OCI-M1 (cell line): Measurements from ENCODE around the gene ADGRD1.
A peak's percentile ranks its signal among the peaks of the same experiment; 100 is the strongest.

ENCODE experiments used
- DNase-seq: peaks from one replicate; lab custom pipeline; 2025; lab: John Stamatoyannopoulos, UW

The ADGRD1 gene

DNA sequence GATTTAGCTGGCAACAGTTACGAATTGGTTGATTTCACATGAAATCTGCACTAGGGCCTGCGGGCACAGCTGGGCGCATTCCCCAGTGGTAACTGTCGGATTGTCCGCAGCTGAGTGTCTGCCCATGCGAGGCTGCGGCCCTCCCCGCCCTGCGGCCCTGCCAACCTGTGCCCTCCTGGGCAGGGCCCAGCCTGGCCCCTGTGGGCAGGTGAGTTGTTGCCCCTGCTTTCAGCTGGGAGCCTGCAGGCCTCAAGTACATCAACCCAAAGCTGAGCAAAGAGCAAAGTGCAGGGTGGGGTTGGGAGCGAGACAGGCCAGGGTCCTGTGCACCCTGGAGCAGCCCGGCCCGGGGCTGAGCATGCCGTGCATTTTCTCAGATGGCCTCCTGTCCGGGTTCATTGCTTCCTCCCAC, 89.1 kb downstream of the ADGRD1 start:
- DNase-seq: no peak

DNA sequence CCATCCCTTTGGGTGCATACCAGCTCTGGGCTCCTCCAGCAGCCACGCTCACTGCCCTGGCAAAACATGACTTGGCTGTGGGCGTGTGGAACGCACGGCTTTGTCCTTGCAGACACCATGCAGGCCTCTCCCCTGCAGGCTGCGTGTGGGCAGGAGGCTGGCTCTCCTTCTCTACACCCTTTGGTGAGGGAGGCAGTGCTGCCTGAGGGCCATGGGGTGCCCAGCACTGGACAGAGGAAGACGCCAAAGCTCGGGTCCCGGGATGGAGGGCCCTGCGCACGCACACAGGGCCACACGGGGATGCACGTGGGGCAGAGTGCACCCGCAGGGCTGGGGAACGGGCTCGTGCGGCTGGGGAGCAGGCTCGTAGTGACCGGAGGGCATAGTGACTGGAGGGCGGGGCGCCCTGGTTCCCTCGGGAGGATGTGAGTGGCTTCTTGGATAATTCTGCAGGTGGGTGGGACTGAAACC, 89.7 kb downstream of the ADGRD1 start:
- no peak for DNase-seq

GRCh38 chr12:131044136-131044535, 90.4 kb downstream of the ADGRD1 start:
- DNase-seq: no peak

DNA sequence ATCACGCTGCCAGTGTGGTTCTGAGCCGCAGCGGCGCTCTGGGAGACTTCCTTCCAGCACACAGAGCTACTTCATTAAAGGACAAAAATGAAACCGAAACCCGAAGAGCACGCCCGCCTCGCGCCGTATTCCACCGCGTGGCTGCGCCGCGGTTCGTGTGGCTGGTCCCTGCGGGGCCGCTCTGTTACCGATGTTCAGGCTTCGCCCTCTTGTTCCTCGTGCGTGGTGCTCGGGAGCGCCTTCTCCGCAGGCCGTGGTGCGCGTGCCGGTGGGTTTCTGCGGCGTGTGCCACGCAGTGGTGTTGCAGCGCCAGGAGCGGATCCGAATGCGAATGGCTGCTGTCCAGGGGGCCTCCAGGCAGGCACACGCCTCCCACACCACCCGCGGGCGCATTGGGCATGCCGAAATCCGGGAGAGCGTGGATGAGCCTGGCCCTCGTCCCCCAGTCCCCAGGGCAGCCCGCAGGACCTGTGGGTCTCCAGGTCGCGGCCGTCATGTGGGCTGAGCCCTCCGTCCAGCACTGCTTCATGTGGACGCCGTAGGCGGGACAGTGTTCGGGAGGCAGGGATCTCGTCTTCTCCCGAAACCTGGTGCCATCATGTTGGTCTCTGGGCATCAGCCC, 91.2 kb downstream of the ADGRD1 start:
- DNase-seq: no peak

- no peak for DNase-seq
These were observed 92.2 kb downstream of the ADGRD1 start for GRCh38 chr12:131045705-131046460.

DNA sequence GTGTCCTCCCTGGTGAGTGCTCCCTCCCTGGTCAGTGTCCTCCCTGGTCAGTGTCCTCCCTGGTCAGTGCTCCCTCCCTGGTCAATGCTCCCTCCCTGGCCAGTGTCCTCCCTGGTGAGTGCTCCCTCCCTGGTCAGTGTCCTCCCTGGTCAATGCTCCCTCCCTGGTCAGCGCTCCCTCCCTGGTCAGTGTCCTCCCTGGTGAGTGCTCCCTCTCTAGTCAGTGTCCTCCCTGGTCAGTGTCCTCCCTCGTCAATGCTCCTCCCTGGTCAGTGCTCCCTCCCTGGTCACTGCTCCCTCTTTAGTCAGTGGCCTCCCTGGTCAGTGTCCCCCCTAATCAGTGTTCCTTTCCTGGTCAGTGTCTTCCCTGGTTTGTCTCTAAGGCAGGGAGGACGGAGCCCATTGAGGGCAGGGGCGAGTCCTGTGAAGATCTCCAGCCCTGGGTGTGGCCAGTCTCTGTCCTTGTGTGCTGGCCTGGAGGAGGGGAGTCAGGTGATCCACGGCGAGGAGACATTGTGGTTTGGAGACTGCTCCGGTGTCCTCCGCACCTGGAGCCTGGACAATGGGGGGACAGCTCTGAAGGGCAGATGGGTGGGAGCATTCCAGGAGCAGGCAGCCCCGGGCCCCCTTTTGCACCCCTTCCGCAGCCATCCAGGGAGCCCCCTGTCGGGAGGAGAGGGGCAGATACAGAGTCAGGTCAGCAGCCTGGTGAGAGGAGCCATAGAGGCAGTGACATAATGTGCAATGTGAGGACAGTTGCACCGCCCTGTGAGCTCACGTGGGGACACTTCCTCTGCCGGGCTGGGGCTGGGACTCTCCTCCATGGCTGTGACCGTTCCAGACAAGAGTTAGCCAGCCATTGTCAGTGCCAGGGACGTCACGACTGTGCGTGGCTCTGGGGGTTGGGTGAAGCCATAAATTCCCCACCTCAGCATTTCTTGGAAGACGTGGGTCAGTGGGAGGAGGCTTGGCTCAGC, 93.4 kb downstream of the ADGRD1 start:
- DNase-seq: peak; percentile 87

DNA sequence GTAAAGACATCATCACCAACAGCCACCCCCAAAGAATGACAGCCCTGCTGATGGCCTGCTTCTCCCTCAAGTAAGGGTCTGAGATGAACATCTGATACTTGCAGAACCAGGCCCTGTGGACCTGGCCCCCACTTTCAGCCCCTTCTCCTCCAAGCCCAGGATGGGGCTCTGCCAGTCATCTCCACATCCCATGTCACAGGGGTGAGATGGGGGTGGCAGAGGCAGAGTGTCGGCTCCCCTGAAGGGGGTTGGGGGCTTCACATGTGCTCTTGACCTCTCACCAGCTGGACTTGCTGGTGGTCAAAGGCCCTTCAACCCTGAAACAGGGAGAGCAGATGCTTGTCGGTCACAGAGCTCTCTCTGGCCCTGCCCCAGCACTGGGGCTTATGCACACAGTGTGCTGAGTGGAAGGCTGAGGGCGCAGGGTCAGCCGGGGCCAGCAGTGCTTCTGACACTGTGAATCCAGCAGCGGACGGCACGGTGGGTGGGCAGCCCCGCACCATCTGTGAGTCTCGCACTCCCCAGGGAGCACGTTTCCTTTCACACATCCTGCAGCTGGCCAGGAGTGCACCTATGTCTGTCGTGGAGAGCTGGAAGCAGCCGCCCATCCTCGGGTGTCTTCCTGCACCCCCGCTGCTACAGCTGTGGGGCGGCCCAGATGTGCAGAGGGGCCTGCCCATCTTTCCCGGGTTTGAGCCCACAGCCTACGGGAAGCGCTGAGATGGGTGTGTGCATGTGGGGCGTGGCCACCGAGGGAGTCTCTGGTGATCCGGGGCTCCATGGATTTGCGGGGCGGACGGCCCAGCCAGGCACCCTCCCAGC, 94.3 kb downstream of the ADGRD1 start:
- DNase-seq: no peak

DNA sequence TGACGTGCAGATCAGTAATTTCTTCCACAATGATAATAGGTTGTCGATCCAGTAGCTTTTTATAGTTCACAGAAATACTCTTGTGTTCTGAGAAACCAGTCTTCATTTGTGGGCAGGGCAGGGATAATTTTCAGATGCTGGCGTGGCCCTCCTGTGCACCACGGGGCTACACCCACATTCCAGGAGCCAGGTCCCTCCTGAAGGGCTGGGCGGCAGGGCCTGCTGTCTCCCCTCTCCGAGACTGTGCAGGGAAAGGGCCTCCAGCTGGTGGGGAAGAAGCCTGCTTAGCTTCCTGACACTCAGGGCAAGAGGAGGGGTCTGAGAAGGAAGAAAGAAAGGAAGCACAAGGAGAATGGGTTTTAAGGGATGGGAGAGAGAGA, 94.9 kb downstream of the ADGRD1 start:
- DNase-seq: no peak

DNA sequence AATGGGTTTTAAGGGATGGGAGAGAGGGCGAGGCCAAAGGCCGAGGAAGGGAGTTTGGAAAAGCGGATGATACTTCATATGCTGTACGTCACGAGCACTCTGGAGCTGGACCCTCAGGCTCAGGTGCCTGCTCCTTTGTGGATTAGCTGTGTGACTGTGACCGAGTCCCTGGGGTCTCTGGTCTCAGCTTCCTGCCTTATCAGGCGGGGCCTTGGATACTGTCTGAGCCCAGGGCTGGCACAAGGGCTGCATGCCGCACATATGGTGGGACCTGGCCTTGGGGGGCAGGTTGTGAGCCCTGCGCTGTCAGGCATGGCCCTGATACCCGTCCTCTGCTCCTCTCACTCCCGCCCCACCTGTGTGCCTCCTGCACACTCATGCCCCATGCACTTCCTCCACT, 95.3 kb downstream of the ADGRD1 start:
- no peak for DNase-seq

- no peak for DNase-seq
These were observed 96.0 kb downstream of the ADGRD1 start for GRCh38 chr12:131049549-131050339.

DNA sequence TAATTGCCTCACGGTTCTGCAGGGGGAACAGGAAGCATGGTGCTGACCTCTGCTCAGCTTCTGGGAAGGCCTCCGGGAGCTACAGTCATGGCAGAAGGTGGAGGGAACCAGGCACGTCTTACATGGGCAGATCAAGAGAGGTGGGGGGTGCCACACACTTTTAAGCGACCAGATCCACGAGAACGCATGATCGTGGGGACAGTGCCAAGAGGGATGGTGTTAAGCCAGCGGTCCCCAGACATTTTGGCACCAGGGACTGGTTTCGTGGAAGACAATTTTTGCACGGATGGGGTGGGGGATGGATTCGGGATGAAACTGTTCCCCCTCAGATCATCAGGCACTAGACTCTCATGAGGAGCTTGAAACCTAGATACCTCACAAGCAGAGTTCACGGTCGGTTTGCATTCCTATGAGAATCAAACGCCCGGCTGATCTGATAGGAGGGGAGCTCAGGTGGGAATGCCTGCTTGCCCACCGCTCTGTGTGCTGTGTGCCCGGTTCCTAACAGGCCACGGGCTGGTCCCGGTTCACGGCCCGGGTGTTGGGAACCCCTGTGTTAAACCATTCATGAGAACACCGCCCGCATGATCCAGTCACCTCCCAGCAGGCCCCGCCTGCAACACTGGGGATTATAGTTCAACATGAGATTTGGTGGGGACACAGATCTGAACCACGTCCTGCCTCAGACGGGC, 96.9 kb downstream of the ADGRD1 start:
- no peak for DNase-seq

- DNase-seq: no peak
These were observed 97.4 kb downstream of the ADGRD1 start for GRCh38 chr12:131051155-131051473.

GRCh38 chr12:131052063-131052781, 98.5 kb downstream of the ADGRD1 start:
- DNase-seq: no peak

GRCh38 chr12:131052929-131053328, 99.2 kb downstream of the ADGRD1 start:
- no peak for DNase-seq

DNA sequence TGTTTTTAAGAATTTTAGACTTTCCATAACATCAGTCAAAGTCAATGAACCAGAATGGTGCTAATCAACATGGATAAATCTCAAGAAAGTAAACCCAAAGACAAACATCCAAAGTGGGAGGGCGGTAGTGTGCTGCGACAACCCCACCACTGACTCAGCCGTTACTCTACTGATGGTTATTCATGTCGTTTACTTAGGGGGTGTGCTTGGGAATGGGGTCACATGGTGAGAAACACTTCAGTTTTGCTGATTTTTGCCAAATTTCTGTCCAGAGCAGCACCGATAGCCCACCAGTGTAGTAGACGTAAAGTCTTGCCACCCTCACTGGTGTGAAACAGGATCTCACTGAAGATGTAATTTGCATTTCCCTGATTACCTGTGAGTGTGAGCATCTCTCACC, 99.9 kb downstream of the ADGRD1 start:
- no peak for DNase-seq

DNA sequence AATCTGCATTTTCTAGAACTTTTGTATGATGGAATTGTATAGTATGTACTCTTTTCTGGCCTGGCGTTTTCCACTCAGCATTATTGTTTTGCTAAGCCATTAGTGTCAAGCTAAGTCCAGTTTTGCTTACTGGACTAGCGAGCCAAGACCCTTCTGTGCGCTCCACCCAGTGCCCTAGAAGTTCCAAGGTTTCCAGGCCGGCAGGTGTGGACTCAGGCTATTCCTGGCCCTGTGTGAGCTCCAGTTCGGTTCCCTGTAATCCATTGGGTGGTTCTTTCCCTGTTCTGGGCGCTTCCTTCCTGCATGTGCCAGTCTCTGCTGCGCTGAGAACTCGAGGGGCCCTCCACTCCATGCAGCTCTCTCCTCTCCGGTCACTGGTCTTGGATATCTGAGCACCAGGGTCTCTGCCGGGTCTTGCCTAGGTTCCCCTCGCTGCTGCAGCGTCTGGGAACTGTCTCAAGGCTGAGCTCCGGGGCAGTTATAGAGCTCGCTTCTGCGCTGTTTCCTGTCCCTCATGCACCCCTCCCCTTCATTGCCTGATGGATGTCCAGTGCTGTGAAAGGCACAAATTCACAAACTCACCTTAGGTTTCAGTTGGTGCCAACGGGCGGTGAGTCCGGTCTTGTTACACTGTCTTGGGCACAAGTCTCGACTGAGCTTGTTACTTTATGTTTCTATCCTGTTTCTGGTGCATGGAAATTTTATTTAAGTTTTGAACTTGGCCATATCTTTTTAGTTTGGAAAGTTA, 100.8 kb downstream of the ADGRD1 start:
- no peak for DNase-seq

GRCh38 chr12:131055093-131055465, 101.4 kb downstream of the ADGRD1 start:
- DNase-seq: no peak

- peak; percentile 90 for DNase-seq
These were observed 102.0 kb downstream of the ADGRD1 start for GRCh38 chr12:131055596-131056233.

DNA sequence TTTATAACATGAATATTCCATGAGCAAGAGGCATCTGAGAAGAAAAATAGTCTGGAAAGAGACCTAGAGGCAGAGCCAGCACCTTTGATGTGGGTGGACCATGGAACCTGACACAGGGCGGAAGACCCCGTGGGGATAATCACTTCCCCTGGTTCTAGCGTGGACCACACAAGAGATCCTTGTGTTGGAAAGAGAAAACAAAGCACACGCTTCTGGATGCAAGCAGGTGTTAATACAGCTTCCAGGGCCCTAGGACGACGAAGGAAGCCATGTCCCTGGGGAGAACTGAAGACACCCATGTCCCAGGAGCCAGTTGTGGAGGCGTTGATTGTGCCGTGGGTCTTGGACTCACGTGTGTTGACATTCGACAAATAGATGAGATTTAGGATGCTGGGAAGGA, 102.9 kb downstream of the ADGRD1 start:
- no peak for DNase-seq
